ENCODE measurements around the gene SYVN1.
"Not testable (repeated sequence)": the region's sequence is repeated elsewhere in the genome, so short reads cannot be mapped to it uniquely, and the experiment has no call there.

SYVN1 gene

DNA sequence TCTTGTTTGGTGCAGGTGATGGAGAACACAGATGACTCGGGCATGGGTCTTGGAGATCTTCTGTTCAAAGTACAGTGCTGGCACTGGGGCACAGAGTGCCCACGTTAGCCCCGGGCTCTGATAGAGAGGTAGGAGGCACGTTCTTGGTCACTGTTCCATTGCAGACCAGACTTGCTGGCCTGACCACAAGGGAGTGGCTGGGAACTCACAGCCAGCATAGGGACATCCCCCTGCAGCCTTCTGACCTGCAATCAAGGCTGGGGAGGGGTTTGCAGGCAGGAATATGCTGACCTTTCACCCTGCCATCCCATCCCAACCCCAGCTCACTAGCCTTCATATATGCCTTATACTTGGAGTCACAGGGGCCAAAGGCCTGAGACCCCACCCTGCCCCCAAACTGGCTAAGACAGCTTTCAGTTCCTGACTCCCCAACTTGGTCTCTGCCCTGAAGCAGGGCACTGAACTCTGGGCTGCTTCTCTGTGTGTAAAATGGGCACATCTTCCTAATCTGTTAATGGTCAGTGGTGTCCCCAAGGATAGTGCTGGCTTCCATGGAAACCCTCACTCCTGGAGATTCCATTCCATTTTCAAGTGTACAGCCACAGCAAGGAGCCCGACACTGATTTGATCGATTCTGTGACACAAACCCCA, 7.6 kb downstream of the SYVN1 start:
- no peak for DNase-seq

GRCh38 chr11:65125197-65126056, 8.9 kb downstream of the SYVN1 start:
- DNase-seq: no peak

DNA sequence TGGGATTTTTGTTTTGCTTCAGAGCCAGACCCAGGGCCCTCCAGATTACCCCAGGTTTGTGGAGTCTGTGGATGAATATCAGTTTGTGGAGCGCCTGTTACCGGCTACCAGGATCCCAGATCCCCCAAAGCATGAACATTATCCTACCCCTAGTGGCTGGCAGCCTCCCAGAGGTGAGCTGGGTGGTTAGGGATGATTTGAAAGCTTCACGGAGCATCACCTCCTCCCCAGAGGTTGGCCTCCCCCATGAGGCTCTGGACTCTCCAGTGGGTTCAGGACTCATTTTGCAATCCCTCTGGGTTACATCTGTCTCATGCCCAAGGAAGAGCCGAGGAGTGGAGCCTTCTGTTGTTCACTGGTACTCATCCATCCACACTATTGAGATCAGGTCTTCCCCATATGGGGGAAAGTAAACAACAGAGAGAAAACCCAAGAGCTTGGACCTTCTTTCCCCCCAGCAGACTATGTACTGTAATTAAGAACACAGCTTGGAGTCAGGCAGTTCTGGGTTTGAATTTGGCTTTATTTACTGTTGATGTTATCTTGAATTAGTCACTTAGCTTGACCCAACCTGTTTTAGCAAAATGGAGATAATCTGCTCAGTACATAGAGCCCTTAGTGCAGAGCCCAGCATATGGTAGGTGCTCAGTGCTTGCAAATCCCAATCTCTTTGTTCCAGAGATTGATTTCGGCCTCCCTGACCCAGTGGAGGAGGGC, 9.7 kb downstream of the SYVN1 start:
- DNase-seq: no peak

- peak; percentile 97 for DNase-seq
Measured at GRCh38 chr11:65121865-65122696, 12.2 kb downstream of the SYVN1 start, which contains the start of the genes FAU and MRPL49. TSS of gene FAU (minus strand) at chr11:65122134. CDS start at chr11:65121813, 321 bp downstream. TSS of gene MRPL49 (plus strand) at chr11:65122321. CDS start at chr11:65122347, 26 bp downstream.

DNA sequence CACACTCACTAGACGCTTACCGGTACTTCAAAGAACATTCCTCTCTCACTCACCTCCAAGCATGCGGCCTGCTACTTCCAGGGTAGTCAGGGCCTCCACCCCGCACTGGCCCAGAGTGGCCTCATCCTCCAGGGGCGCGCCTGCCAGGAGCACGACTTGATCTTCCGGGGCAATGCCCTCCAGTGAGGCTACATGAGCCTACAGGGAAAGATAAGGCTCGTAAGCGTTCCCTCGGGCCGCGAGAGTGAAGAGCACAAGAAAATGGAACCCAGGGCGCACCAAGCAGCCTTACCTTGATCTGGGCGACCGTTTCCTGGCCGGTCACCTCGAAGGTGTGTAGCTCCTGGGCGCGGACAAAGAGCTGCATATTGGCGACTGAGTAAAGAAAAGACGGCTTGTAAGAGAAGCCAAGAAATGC, 12.9 kb downstream of the SYVN1 start:
- DNase-seq: no peak

DNA sequence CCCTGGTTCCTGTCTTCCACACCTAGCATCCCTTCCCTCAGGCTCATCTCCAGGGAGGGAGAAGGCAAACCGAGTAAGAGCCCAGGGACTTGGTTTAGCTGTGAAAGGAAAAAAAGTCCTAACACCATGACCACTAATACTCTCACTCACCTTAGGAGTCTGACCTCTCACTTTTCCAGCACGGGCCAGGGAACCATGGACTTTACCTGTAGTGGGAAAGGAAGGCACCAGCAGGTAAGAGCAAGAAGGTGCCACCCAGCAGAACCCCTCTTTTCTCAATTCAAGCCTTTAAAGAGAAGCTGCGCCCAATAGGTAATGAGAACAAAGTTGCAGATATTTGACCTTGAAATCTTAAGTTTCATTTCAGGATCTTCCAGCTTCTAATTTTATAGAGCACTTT, 13.5 kb downstream of the SYVN1 start:
- DNase-seq: no peak

GRCh38 chr11:65119670-65119995, 14.7 kb downstream of the SYVN1 start:
- DNase-seq: no peak

- not testable (repeated sequence) for DNase-seq
Measured at GRCh38 chr11:65118891-65119669, 15.2 kb downstream of the SYVN1 start.

DNA sequence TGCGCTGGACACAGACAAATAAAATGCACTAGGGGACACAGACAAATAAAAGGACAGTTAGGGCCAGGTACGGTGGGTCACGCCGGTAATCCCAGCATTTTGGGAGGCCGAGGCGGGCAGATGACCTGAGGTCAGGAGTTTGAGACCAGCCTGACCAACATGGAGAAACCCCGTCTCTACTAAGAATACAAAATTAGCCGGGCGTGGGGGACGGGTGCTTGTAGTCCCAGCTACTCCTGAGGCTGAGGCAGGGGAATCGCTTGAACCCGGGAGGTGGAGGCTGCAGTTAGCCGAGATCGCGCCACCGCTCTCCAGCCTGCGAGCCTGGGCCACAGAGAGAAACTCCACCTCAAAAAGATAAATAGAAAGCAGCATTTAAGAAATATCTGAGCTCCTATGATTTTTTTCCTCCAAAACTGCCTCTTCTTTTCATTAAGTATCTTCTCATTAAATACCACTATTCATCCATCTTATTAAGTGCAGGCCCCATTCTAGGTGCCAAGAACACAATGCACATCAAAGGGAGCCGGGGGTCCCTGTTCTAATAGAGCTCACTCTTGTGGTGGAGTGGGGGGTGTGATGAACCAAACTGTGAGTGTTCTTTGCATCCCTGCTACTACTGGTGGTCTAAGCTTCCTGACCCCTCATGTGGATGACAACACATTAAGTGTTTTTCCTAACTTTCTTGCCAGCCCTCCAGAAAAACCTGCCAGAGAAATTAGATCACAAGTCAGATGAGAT, 16.1 kb downstream of the SYVN1 start:
- DNase-seq: no peak

GRCh38 chr11:65117206-65118096, 16.9 kb downstream of the SYVN1 start, which contains the start of gene ZNHIT2:
TSS of gene ZNHIT2 (minus strand) at chr11:65117701. CDS start at chr11:65117653, 48 bp downstream.
- DNase-seq: peak; percentile 97

DNA sequence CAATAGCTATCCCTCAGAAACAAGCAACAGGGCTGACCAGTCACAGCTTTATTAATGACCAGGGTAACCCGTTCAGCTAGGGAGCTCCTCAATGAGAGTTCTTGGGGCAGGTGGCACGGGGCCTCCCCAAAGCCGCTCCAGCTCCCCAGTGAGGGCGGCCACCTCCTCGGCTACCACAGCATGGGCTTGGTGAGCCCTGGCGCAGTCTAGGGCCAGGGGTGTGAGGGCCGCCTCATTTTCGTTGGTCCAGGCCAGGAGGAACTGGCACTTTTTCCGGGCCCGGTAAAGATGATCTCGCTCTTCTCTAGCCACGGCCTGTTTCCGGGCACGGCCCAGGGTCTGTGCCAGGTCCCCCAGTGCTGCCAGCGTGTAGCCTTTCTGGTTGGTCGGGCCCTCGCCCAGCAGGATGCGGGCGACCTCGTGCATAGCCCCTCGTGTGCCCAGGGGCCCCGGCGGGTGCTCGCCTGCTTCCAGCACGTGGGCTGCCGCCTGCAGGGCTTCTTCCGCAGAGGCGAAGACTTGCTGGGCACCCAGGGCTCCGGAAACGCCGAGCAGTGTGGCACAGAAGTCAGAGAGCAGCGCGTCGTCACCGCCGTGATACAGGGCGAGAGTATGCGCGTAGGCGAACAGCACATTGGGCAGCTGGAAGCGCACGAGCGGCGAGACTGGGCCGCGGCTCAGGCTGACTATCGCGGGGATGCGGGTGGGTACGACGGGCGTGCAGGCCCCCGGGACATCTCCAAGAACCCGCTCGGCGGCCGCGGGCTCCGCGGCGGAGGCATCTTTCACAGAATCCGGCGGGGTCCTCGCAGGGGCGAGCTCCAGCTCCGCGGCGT, 17.7 kb downstream of the SYVN1 start:
- DNase-seq: peak; percentile 8

GRCh38 chr11:65115361-65116082, 18.8 kb downstream of the SYVN1 start:
- no peak for DNase-seq

DNA sequence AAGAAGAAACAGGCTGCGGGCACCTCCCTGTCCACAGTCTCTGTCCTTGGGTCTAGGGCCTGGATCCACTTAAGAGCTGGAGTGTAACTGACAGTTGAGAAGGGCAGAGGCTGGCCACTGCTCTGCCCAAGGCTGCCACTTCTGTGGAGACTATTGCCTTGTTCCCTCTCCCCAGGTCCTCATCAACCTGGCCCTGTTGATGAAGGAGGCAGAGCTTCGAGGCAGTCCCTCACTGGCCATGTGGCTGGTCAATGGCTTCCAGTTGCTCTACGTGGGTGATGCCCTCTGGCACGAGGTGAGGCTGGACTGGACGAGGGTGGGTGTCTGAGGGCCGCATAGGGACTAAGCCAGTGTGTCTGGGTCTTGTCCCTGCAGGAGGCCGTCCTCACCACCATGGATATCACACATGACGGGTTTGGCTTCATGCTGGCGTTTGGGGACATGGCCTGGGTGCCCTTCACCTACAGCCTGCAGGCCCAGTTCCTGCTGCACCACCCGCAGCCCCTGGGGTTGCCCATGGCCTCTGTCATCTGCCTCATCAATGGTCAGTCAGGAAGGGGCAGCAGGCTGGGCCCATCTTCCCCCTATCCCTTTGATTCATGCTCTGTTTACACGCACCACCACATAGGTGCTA, 19.7 kb downstream of the SYVN1 start:
- no peak for DNase-seq

DNA sequence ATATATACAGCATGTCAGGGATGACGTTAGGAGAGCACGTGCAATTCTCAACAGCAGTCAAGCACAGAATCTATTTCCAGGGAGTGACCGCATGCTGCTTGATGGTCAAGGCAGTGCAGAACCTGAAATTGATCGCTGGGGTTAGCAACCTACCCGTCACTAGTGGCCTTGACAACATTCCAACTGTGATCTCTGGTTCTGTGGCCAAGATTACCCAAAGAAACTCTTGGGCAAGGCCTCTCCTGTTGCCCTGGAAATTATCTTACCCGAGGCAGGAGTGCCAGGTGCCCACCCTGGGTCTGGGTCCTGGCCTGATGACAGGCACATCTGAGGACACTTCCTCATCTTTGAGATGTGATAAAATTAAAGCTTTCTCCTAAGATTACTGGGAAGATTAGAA, 20.5 kb downstream of the SYVN1 start:
- DNase-seq: no peak

DNA sequence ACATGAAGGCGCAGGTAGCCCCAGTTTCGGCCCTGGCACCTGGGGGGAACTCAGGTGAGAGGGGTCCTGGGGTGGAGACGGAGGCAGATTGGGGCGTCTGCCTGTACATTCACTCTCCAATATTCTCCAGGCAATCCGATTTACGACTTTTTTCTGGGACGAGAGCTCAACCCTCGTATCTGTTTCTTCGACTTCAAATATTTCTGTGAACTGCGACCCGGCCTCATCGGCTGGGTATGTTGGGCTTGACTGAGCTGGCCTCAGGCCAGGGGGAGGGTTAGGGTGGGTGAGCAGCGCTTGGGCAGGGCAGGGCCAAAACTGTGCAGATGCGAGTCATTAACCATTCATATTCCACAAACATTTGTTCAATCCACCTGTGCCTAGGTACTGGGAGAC, 21.0 kb downstream of the SYVN1 start:
- DNase-seq: no peak

GRCh38 chr11:65112546-65113360, 21.6 kb downstream of the SYVN1 start:
- peak; percentile 23 for DNase-seq
